Measurements from ENCODE around the gene CPED1.
"Not testable (repeated sequence)": the region's sequence is repeated elsewhere in the genome, so short reads cannot be mapped to it uniquely, and the experiment has no call there.

CPED1 gene

GRCh38 chr7:121001234-121001906 is 12.9 kb downstream of the CPED1 start:
- Histone ChIP-seq H3K4me1 (ENCODE audit: control insufficient read depth, insufficient read depth, low read length) (no peaks in the 10 kb centered on the region), H3K27me3 (ENCODE audit: control insufficient read depth, insufficient read depth, low read length) (no peaks in the 10 kb centered on the region), H3K9ac (ENCODE audit: low read length) (no peak overlapping the region), H3K4me3 (ENCODE audit: low read length) (no peak overlapping the region), H3K36me3 (ENCODE audit: control insufficient read depth, insufficient read depth, low read length) (no peaks in the 10 kb centered on the region), H3K9me3 (ENCODE audit: control insufficient read depth, low read length) (no peaks in the 10 kb centered on the region)

- Histone ChIP-seq H3K36me3 (ENCODE audit: control insufficient read depth, insufficient read depth, low read length) (no peaks in the 10 kb centered on the region), H3K27me3 (ENCODE audit: control insufficient read depth, insufficient read depth, low read length) (no peaks in the 10 kb centered on the region), H3K4me3 (ENCODE audit: low read length) (no peak overlapping the region), H3K4me1 (ENCODE audit: control insufficient read depth, insufficient read depth, low read length) (no peaks in the 10 kb centered on the region), H3K9ac (ENCODE audit: low read length) (no peak overlapping the region), H3K9me3 (ENCODE audit: control insufficient read depth, low read length) (no peaks in the 10 kb centered on the region)
These were observed 13.7 kb downstream of the CPED1 start for GRCh38 chr7:121002048-121002756.

- H3K4me1 ChIP-seq (ENCODE audit: control insufficient read depth, insufficient read depth, low read length), result no peaks in the 10 kb centered on the region
- H3K36me3 ChIP-seq (ENCODE audit: control insufficient read depth, insufficient read depth, low read length), result no peaks in the 10 kb centered on the region
- no peak overlapping the region for H3K4me3 ChIP-seq (ENCODE audit: low read length)
- H3K27me3 ChIP-seq (ENCODE audit: control insufficient read depth, insufficient read depth, low read length), result no peaks in the 10 kb centered on the region
- no peaks in the 10 kb centered on the region for H3K9me3 ChIP-seq (ENCODE audit: control insufficient read depth, low read length)
- no peak overlapping the region for H3K9ac ChIP-seq (ENCODE audit: low read length)
These were observed 14.3 kb downstream of the CPED1 start for GRCh38 chr7:121002757-121003200.

- Histone ChIP-seq H3K27me3 (ENCODE audit: control insufficient read depth, insufficient read depth, low read length) (no peaks in the 10 kb centered on the region), H3K9ac (ENCODE audit: low read length) (no peak overlapping the region), H3K4me3 (ENCODE audit: low read length) (no peak overlapping the region), H3K4me1 (ENCODE audit: control insufficient read depth, insufficient read depth, low read length) (no peaks in the 10 kb centered on the region), H3K9me3 (ENCODE audit: control insufficient read depth, low read length) (no peaks in the 10 kb centered on the region), H3K36me3 (ENCODE audit: control insufficient read depth, insufficient read depth, low read length) (no peaks in the 10 kb centered on the region)
These were observed 15.6 kb downstream of the CPED1 start for GRCh38 chr7:121003986-121004685.

GRCh38 chr7:121005058-121005457 is 16.5 kb downstream of the CPED1 start:
- not testable (repeated sequence) for H3K4me3 ChIP-seq (ENCODE audit: low read length); H3K9me3 ChIP-seq (ENCODE audit: control insufficient read depth, low read length); H3K36me3 ChIP-seq (ENCODE audit: control insufficient read depth, insufficient read depth, low read length); H3K9ac ChIP-seq (ENCODE audit: low read length); H3K4me1 ChIP-seq (ENCODE audit: control insufficient read depth, insufficient read depth, low read length); H3K27me3 ChIP-seq (ENCODE audit: control insufficient read depth, insufficient read depth, low read length)

- Histone ChIP-seq H3K9me3 (ENCODE audit: control insufficient read depth, low read length) (no peaks in the 10 kb centered on the region), H3K27me3 (ENCODE audit: control insufficient read depth, insufficient read depth, low read length) (no peaks in the 10 kb centered on the region), H3K4me1 (ENCODE audit: control insufficient read depth, insufficient read depth, low read length) (no peaks in the 10 kb centered on the region), H3K9ac (ENCODE audit: low read length) (no peak overlapping the region), H3K4me3 (ENCODE audit: low read length) (no peak overlapping the region), H3K36me3 (ENCODE audit: control insufficient read depth, insufficient read depth, low read length) (no peaks in the 10 kb centered on the region)
These were observed 17.6 kb downstream of the CPED1 start for GRCh38 chr7:121005996-121006584.

- no peaks in the 10 kb centered on the region for H3K9me3 ChIP-seq (ENCODE audit: control insufficient read depth, low read length)
- H3K4me1 ChIP-seq (ENCODE audit: control insufficient read depth, insufficient read depth, low read length), result no peaks in the 10 kb centered on the region
- no peak overlapping the region for H3K9ac ChIP-seq (ENCODE audit: low read length)
- no peak overlapping the region for H3K4me3 ChIP-seq (ENCODE audit: low read length)
- no peaks in the 10 kb centered on the region for H3K27me3 ChIP-seq (ENCODE audit: control insufficient read depth, insufficient read depth, low read length)
- no peaks in the 10 kb centered on the region for H3K36me3 ChIP-seq (ENCODE audit: control insufficient read depth, insufficient read depth, low read length)
These were observed 18.3 kb downstream of the CPED1 start for GRCh38 chr7:121006711-121007315.

- H3K4me3 ChIP-seq (ENCODE audit: low read length), result no peak overlapping the region
- no peaks in the 10 kb centered on the region for H3K36me3 ChIP-seq (ENCODE audit: control insufficient read depth, insufficient read depth, low read length)
- no peaks in the 10 kb centered on the region for H3K4me1 ChIP-seq (ENCODE audit: control insufficient read depth, insufficient read depth, low read length)
- no peaks in the 10 kb centered on the region for H3K9me3 ChIP-seq (ENCODE audit: control insufficient read depth, low read length)
- no peaks in the 10 kb centered on the region for H3K27me3 ChIP-seq (ENCODE audit: control insufficient read depth, insufficient read depth, low read length)
- no peak overlapping the region for H3K9ac ChIP-seq (ENCODE audit: low read length)
These were observed 20.3 kb downstream of the CPED1 start for GRCh38 chr7:121008816-121009215.

- H3K4me3 ChIP-seq (ENCODE audit: low read length), result no peak overlapping the region
- no peaks in the 10 kb centered on the region for H3K36me3 ChIP-seq (ENCODE audit: control insufficient read depth, insufficient read depth, low read length)
- H3K9me3 ChIP-seq (ENCODE audit: control insufficient read depth, low read length), result no peaks in the 10 kb centered on the region
- H3K4me1 ChIP-seq (ENCODE audit: control insufficient read depth, insufficient read depth, low read length), result no peaks in the 10 kb centered on the region
- H3K27me3 ChIP-seq (ENCODE audit: control insufficient read depth, insufficient read depth, low read length), result no peaks in the 10 kb centered on the region
- no peak overlapping the region for H3K9ac ChIP-seq (ENCODE audit: low read length)
These were observed 22.9 kb downstream of the CPED1 start for GRCh38 chr7:121011401-121011800.

- Histone ChIP-seq H3K9me3 (ENCODE audit: control insufficient read depth, low read length) (no peaks in the 10 kb centered on the region), H3K4me1 (ENCODE audit: control insufficient read depth, insufficient read depth, low read length) (no peaks in the 10 kb centered on the region), H3K9ac (ENCODE audit: low read length) (no peak overlapping the region), H3K27me3 (ENCODE audit: control insufficient read depth, insufficient read depth, low read length) (no peaks in the 10 kb centered on the region), H3K4me3 (ENCODE audit: low read length) (no peak overlapping the region), H3K36me3 (ENCODE audit: control insufficient read depth, insufficient read depth, low read length) (no peaks in the 10 kb centered on the region)
These were observed 23.8 kb downstream of the CPED1 start for GRCh38 chr7:121012170-121012874.

- Histone ChIP-seq H3K9ac (ENCODE audit: low read length) (no peak overlapping the region), H3K4me1 (ENCODE audit: control insufficient read depth, insufficient read depth, low read length) (no peaks in the 10 kb centered on the region), H3K27me3 (ENCODE audit: control insufficient read depth, insufficient read depth, low read length) (no peaks in the 10 kb centered on the region)
These were observed 24.4 kb downstream of the CPED1 start for GRCh38 chr7:121012919-121013318.

More at GRCh38 chr7:121012919-121013318, 24.4 kb downstream of the CPED1 start:
- no peaks in the 10 kb centered on the region for H3K9me3 ChIP-seq (ENCODE audit: control insufficient read depth, low read length)
- no peaks in the 10 kb centered on the region for H3K36me3 ChIP-seq (ENCODE audit: control insufficient read depth, insufficient read depth, low read length)
- H3K4me3 ChIP-seq (ENCODE audit: low read length), result no peak overlapping the region

Measured in mucosa of stomach (tissue), 1 donor.